BJ (cell line): Measurements from ENCODE around the gene HMCN2. TPM values are rescaled to one million over a fixed set of nuclear protein-coding genes. Genes with fewer than 3 reads are reported as not detected.

ENCODE experiments used
- CTCF ChIA-PET: fragments of 350-600 bp; formaldehyde crosslinking; extraction: SDS; loops from one replicate; lab custom pipeline; 2021; ENCODE audit warnings: antibody characterized with exemption, inconsistent platforms; lab: Yijun Ruan, JAX
- POLR2A ChIA-PET: fragments of 300-600 bp; sonication (Branson Sonifier 250); formaldehyde crosslinking; extraction: SDS; loops from one replicate; lab custom pipeline; 2021; ENCODE audit warnings: antibody characterized with exemption; lab: Charles Lee
- DNase-seq: peaks from one replicate; pipeline ENCODE4 v3.0.0-alpha.2; 2011; ENCODE audit warnings: low read depth
- H3K27me3 ChIP-seq: 2 replicates; pipeline ENCODE4 v1.6.0; 2011; ENCODE audit warnings: low read length; ENCODE audit not compliant: control insufficient read depth, insufficient read depth
- H3K36me3 ChIP-seq: 2 replicates; pipeline ENCODE4 v1.5.1; 2011; ENCODE audit warnings: low read length; ENCODE audit not compliant: control insufficient read depth, insufficient read depth
- H3K4me3 ChIP-seq: 2 replicates; pipeline ENCODE4 v1.5.1; 2011; ENCODE audit warnings: low read depth, mild to moderate bottlenecking, control low read depth, low read length
- CTCF ChIP-seq: IDR thresholded peaks from 2 replicates; pipeline ENCODE4 v1.5.1; 2011; ENCODE audit warnings: low read depth, mild to moderate bottlenecking, control low read depth, inconsistent platforms, low read length, moderate library complexity; ENCODE audit not compliant: insufficient read depth
- polyA plus RNA-seq: library from polyadenylated mRNA; depleted of rRNA; stranded (reverse); fragments of >200 nt; gene quantifications from 2 replicates; pipeline ENCODE4 v1.2.3, GENCODE V29; 2011

The HMCN2 gene
- polyA plus RNA-seq, 1 experiment: not detected

- ChIA-PET CTCF (interaction anchor here (1.1 kb wide), 1 partner anchor 154 kb away, joined by 3 read pairs; no protein-coding TSS in a partner anchor), POLR2A (no interaction called here)
- no peak for TF ChIP-seq CTCF
- no peaks in the 10 kb centered on the region for H3K36me3 ChIP-seq
- H3K4me3 ChIP-seq: no peak overlapping the region
- no peak for DNase-seq
- peaks cover 16% of the 10 kb centered on the region for H3K27me3 ChIP-seq
Observed at GRCh38 chr9:130295431-130295830, 29.9 kb downstream of the HMCN2 start.

- Histone ChIP-seq H3K36me3 (no peaks in the 10 kb centered on the region), H3K27me3 (peaks cover 11% of the 10 kb centered on the region), H3K4me3 (no peak overlapping the region)
- no peak for TF ChIP-seq CTCF
- POLR2A ChIA-PET: no interaction called here
- CTCF ChIA-PET: interaction anchor here (1.1 to 1.2 kb wide), 2 partner anchors 54 to 153 kb away, joined by 3 read pairs; no protein-coding TSS in a partner anchor
- no peak for DNase-seq
Observed at GRCh38 chr9:130295945-130296782, 30.6 kb downstream of the HMCN2 start.

DNA sequence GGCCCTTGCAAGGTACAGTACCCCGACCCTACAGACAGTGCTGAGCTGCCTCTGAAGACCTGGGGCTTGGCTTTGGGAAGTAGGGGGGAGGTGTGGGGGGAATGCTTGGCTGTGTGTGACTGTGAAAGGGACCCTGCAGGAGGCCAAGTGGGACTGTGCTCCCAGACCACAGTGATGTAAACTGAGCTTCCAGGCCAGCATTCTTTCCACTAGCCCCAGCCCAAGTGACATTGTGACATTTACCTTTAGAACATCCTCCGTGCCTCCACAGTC, 31.2 kb downstream of the HMCN2 start:
- Histone ChIP-seq H3K27me3 (peaks cover 11% of the 10 kb centered on the region), H3K36me3 (no peaks in the 10 kb centered on the region), H3K4me3 (no peak overlapping the region)
- no peak for DNase-seq
- no peak for TF ChIP-seq CTCF
- POLR2A ChIA-PET: no interaction called here
- CTCF ChIA-PET: interaction anchor here (1.2 kb wide), 1 partner anchor 54 kb away, joined by 3 read pairs; no protein-coding TSS in a partner anchor

- no peak for TF ChIP-seq CTCF
- H3K27me3 ChIP-seq: peaks cover 9% of the 10 kb centered on the region
- H3K36me3 ChIP-seq: no peaks in the 10 kb centered on the region
- no peak overlapping the region for H3K4me3 ChIP-seq
- POLR2A ChIA-PET: no interaction called here
- CTCF ChIA-PET: interaction anchor here (1.5 kb wide), 1 partner anchor 15 kb away, joined by 3 read pairs; no protein-coding TSS in a partner anchor
- DNase-seq: no peak
Observed at GRCh38 chr9:130297371-130297770, 31.8 kb downstream of the HMCN2 start.

DNA sequence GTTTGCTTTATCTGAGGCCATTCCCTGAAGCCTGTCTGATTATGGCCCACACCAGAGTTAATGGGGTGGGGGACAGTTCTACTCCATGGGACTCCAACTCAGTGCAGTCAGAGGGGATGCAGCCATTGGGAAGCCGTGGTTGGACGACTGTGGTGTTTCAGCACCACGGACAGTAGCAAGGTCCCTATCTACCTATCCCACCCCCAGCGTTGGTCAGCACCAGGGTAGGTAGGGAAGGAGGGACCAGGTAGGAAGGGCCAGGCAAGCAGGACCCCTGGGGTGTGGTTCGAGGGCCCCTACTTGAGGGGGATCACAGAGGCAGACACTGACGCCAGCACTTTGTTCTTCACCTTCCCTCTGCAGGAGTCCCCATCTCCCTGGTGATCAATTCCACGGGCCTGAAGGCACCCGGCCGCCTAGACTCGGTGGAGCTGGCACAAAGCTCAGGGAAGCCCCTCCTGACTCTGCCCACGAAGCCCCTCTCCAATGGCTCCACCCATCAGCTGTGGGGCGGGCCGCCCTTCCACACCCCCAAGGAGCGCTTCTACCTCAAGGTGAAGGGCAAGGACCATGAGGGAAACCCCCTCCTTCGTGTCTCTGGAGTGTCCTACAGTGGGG, 33.2 kb downstream of the HMCN2 start:
- no peak for DNase-seq
- POLR2A ChIA-PET: no interaction called here
- Histone ChIP-seq H3K4me3 (no peak overlapping the region), H3K27me3 (peaks cover 9% of the 10 kb centered on the region), H3K36me3 (no peaks in the 10 kb centered on the region)
- CTCF ChIA-PET: interaction anchor here (1.5 kb wide), 1 partner anchor 16 kb away, joined by 3 read pairs; no protein-coding TSS in a partner anchor
- TF ChIP-seq CTCF: no peak
